SK-N-SH treated with all-trans-retinoic acid at 6 μM for 48 hours (cell line): ENCODE results near the gene HTT.

Experiments used
- ATAC-seq: fragments of 200-7000 bp; cut with Tn5 transposase; 3 replicates; pipeline ENCODE4 v1.9.1; 2020; ENCODE audit warnings: mild to moderate bottlenecking, moderate library complexity
- ARNTL ChIP-seq: fragments of 450-650 bp; formaldehyde crosslinking; IDR thresholded peaks from 2 replicates; pipeline ENCODE4 v1.5.0; 2020; ENCODE audit warnings: low read depth, mild to moderate bottlenecking, moderate library complexity, borderline replicate concordance
- BACH2 ChIP-seq: fragments of 250-450 bp; sonication (Bioruptor Pico); IDR thresholded peaks from 2 replicates; pipeline ENCODE4 v1.9.0; 2021; ENCODE audit warnings: mild to moderate bottlenecking, borderline replicate concordance
- CREB5 ChIP-seq: fragments of 250-450 bp; sonication (Bioruptor Pico); IDR thresholded peaks from 2 replicates; pipeline ENCODE4 v1.5.1; 2020; ENCODE audit warnings: low read depth, mild to moderate bottlenecking, moderate library complexity
- CSDC2 ChIP-seq: fragments of 250-450 bp; sonication (Bioruptor Pico); IDR thresholded peaks from 2 replicates; pipeline ENCODE4 v1.5.0; 2020; ENCODE audit warnings: mild to moderate bottlenecking, moderate library complexity
- CSRNP3 ChIP-seq: fragments of 250-450 bp; sonication (Bioruptor Pico); IDR thresholded peaks from 2 replicates; pipeline ENCODE4 v1.5.1; 2021; ENCODE audit warnings: mild to moderate bottlenecking, moderate library complexity
- ESRRG ChIP-seq: fragments of 250-450 bp; sonication (Bioruptor Pico); IDR thresholded peaks from 2 replicates; pipeline ENCODE4 v1.6.1; 2021; ENCODE audit warnings: mild to moderate bottlenecking
- GLIS3 ChIP-seq: fragments of 250-450 bp; sonication (Bioruptor Pico); IDR thresholded peaks from 2 replicates; pipeline ENCODE4 v1.5.0; 2020; ENCODE audit warnings: mild to moderate bottlenecking, moderate library complexity
- ISL1 ChIP-seq: fragments of 250-450 bp; sonication (Bioruptor Pico); IDR thresholded peaks from 2 replicates; pipeline ENCODE4 v2.1.2; 2022; ENCODE audit warnings: mild to moderate bottlenecking, moderate library complexity
- OSR1 ChIP-seq: fragments of 250-450 bp; sonication (Bioruptor Pico); IDR thresholded peaks from 2 replicates; pipeline ENCODE4 v1.8.0; 2022; ENCODE audit warnings: moderate library complexity, mild to moderate bottlenecking, inconsistent platforms
- PATZ1 ChIP-seq: fragments of 250-450 bp; sonication (Bioruptor Pico); IDR thresholded peaks from 2 replicates; pipeline ENCODE4 v1.8.0; 2020; ENCODE audit warnings: mild to moderate bottlenecking, moderate library complexity, borderline replicate concordance
- PPARA ChIP-seq: fragments of 250-450 bp; sonication (Bioruptor Pico); IDR thresholded peaks from 2 replicates; pipeline ENCODE4 v1.5.0; 2020; ENCODE audit warnings: mild to moderate bottlenecking, borderline replicate concordance
- RARB ChIP-seq: fragments of 250-450 bp; sonication (Bioruptor Pico); IDR thresholded peaks from 2 replicates; pipeline ENCODE4 v1.8.0; 2021; ENCODE audit warnings: mild to moderate bottlenecking, moderate library complexity
- SNAI2 ChIP-seq: fragments of 250-450 bp; sonication (Bioruptor Pico); IDR thresholded peaks from 2 replicates; pipeline ENCODE4 v1.5.0; 2020; ENCODE audit warnings: mild to moderate bottlenecking, moderate library complexity
- TOX ChIP-seq: fragments of 250-450 bp; sonication (Bioruptor Pico); IDR thresholded peaks from 2 replicates; pipeline ENCODE4 v1.8.0; 2021; ENCODE audit warnings: mild to moderate bottlenecking, moderate library complexity, borderline replicate concordance
- TSHZ2 ChIP-seq: fragments of 250-450 bp; sonication (Bioruptor Pico); IDR thresholded peaks from 2 replicates; pipeline ENCODE4 v1.5.0; 2020; ENCODE audit warnings: mild to moderate bottlenecking, moderate library complexity
- ZC3H10 ChIP-seq: fragments of 250-450 bp; sonication (Bioruptor Pico); IDR thresholded peaks from 2 replicates; pipeline ENCODE4 v1.5.1; 2021; ENCODE audit warnings: mild to moderate bottlenecking, moderate library complexity
- ZFP30 ChIP-seq: fragments of 450-650 bp; formaldehyde crosslinking; IDR thresholded peaks from 2 replicates; pipeline ENCODE4 v1.5.0; 2022; ENCODE audit warnings: mild to moderate bottlenecking, moderate library complexity
- ZNF565 ChIP-seq: fragments of 450-650 bp; formaldehyde crosslinking; conservative IDR thresholded peaks from 2 replicates; pipeline ENCODE4 v1.5.0; 2020; ENCODE audit warnings: low read depth, mild to moderate bottlenecking, moderate library complexity
- ZNF70 ChIP-seq: fragments of 450-650 bp; formaldehyde crosslinking; IDR thresholded peaks from 2 replicates; pipeline ENCODE4 v1.5.0; 2020; ENCODE audit warnings: mild to moderate bottlenecking, moderate library complexity
- ZNF8 ChIP-seq: fragments of 450-650 bp; formaldehyde crosslinking; IDR thresholded peaks from 2 replicates; pipeline ENCODE4 v1.5.0; 2020; ENCODE audit warnings: mild to moderate bottlenecking, moderate library complexity

The HTT gene

GRCh38 chr4:3241898-3242524 lies 167.5 kb downstream of the HTT start (continued):
- no peak for TF ChIP-seq CSRNP3 (CRISPR knock-in tag)

GRCh38 chr4:3243136-3243780 lies 168.8 kb downstream of the HTT start:
- no peak for ATAC-seq
- no peak for TF ChIP-seq ZFP30 (CRISPR knock-in tag)
- TF ChIP-seq, all 23 proteins: peak for 0

- no peak for ATAC-seq
- TF ChIP-seq TOX (CRISPR knock-in tag) (no peak), GLIS3 (CRISPR knock-in tag) (no peak), ESRRG (no peak), CSRNP3 (CRISPR knock-in tag) (no peak), ZNF565 (CRISPR knock-in tag) (no peak), ZFP30 (CRISPR knock-in tag) (no peak), ISL1 (CRISPR knock-in tag) (no peak), OSR1 (no peak), PPARA (no peak), CSDC2 (no peak), RARB (CRISPR knock-in tag) (no peak), PATZ1 (CRISPR knock-in tag) (no peak), SNAI2 (no peak), ZNF8 (CRISPR knock-in tag) (no peak), TSHZ2 (CRISPR knock-in tag) (no peak), ARNTL (no peak), ZC3H10 (CRISPR knock-in tag) (no peak), BACH2 (CRISPR knock-in tag) (no peak), ZNF70 (CRISPR knock-in tag) (no peak), CREB5 (CRISPR knock-in tag) (no peak)
These were observed 169.5 kb downstream of the HTT start for GRCh38 chr4:3244002-3244401.

- ATAC-seq: no peak
- no peak for TF ChIP-seq TOX (CRISPR knock-in tag)
- TF ChIP-seq CSRNP3 (CRISPR knock-in tag): no peak
- no peak for TF ChIP-seq ZNF8 (CRISPR knock-in tag)
- TF ChIP-seq PATZ1 (CRISPR knock-in tag): no peak
- no peak for TF ChIP-seq CSDC2
- no peak for TF ChIP-seq OSR1
- TF ChIP-seq ZC3H10 (CRISPR knock-in tag): no peak
- TF ChIP-seq ARNTL: no peak
These were observed 170.3 kb downstream of the HTT start for GRCh38 chr4:3244747-3245146.
